HuH-7.5 (cell line): ENCODE results near the gene PPIL4.
"Not testable (repeated sequence)": the region's sequence is repeated elsewhere in the genome, so short reads cannot be mapped to it uniquely, and the experiment has no call there.

ENCODE experiments used
- DNase-seq: peaks from one replicate; pipeline ENCODE4 v3.0.0; 2011; ENCODE audit warnings: low spot score

The PPIL4 gene

DNA sequence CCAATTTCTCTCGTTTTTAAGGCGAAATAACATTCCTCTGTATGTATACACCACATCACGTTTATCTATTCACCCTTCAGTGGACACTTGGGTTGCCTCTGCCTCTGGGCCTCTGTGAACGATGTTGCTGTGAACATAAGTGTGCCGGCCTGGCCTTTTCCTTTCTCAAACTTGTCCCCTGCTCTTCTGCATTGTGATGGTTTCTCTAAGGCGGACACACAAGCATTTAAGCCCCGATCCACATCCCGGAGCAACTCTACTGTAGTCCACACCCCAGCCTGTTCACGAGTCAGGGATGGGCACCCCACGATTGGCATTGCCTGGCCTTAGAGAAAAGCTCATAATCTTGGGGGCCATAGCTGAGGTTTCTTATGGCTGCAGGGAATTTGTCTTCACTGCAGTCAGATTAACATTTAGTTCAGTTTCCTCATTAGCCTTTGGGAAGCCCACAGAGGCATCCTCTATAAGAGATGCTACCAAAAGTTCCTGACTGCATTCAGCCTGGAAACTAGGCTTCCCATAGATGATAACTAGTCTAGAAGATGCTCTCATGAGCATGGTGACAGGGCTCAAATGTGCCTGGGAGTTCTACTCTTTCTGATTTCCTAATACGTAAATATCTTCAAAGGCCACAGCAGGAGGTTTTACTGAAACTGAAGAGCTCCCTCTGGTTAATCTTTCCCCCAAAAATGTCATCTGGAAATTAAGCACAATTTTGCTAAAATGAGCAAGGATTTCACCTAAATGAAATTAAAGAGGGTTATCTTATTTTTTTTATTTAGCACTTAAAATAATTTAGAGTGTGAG lies 61.8 kb downstream of the PPIL4 start:
- DNase-seq: no peak

DNA sequence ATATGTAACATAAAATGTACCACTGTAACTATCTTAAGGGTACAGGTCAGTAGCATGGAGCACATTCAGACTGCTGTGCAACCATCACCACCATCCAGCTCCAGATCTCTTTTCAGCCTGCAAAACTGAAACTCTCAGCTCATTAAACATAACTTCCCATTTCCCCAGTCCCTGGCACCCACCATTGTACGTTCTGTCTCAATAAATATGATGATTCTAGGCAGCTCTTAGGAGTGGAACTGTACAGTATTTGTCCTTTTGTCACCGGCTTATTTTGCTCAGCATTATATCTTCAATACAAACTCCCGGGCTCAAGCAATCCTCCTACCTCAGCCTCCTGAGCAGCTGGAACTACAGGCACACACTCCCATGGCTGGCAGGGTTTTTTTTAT lies 62.5 kb downstream of the PPIL4 start:
- no peak for DNase-seq

DNA sequence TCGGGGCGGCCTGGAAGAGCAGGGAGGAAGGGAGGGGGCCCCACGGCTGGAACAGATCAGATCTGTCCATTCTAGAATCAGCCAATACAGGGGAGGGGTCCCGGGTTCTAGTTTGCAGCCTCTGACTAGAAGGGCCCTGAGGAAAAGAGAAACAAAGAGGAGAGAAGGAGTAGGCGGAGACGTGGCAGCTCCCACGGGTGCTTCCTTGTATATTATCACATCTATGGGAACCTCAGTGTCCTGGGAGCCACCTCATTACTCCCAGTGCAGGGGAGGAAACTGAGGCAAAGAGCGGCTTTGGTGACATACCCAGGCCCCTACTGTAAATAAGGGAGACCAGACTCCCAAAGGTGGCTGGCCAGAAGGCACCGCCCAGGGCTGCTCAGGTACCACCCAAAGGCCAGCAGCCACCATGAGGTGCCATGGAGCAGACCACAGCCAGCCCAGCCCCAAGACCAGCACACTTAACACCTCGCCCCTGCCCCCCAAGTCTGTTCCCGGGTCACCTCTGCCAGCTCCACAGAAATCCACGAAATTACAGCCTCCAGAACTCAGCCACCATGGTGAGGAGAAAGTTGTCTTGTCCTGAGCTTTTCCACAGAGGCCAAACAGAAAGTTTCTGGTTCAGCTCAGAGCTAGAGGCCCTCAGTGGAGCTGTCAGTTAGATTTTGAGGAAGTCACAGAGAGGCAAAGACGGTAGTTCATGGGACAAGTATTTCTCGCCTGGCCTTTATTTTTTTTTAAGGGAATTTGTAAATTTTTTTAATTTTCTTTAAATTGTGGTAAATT lies 63.1 kb downstream of the PPIL4 start:
- DNase-seq: no peak

DNA sequence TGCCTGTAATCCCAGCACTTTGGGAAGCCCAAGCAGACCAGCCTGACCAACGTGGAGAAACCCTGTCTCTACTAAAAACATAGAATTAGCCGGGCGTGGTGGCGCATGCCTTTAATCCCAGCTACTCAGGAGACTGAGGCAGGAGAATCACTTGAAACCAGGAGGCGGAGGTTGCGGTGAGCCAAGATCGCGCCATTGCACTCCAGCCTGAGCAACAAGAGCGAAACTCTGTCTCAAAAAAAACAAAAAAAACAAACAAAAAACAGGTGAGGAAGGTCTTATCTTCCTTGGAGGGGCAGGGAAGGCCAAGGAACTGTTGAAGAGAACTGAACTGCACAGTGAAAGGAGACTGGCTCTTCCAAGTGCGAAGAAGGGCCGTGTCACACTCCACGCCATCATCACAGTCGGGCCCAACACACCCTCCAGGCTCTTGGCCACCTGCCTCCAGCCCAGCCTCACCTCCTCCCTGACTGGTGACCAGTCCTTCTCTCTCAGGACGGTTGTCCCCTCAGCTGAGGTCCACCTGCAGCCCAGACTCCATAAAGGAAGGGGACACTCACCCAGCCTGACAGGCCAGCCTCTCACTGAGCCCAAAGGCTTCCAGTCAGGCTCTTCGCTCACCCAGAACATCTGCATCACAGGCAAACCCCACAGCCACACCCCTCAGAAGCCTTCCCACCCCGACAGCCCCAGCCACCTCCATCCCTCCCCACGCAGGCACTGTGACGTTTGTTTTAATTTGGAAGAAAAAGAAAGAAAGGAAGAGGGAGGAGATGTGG lies 65.2 kb downstream of the PPIL4 start:
- no peak for DNase-seq

DNA sequence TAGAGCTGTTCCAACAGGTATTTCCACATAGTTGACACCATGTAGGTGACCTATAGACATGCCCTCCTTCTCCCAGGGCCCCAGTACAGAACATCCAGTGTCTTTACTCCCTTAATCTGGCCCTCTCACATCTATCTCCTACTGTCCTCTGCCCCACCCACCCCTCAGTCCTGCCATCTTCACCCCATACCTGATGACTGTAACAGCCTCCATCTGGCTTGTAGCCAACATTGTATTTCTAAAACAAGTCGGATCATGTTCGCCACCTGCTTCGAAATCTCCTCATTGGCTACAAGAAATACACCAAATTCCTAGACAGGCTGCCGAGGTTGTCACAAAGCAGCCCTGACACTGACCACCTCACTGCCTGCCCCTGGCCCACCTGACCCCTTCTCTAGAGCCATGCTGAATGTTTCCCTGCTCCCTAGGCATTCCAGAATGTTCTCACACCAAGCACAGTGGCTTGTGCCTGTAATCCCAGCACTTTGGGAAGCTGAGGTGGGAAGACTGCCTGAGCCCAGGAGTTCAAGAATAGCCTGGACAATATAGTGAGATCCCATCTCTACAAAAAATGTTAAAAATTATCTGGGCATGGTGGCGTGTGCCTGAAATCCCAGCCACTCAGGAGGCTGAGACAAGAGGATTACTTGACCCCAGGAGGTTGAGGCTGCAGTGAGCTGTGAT lies 67.1 kb downstream of the PPIL4 start:
- no peak for DNase-seq

DNA sequence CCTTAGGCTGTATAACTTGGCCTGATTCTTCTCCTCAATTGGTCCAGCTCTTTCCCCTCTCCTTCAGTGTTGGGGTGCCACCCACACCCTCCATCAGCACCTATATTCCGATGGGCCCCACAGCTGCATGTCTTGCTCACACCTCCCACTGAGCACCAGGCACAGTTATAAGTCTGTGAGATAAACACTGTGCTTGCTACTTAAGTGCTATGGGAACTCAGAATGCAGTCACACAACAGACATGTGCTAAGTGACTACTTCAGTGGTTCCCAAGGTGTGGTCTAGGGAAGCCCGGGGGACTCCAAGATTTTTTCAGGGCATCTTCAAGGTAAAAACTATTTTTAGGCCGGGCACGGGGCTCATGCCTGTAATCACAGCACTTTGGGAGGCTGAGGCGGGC lies 68.3 kb downstream of the PPIL4 start:
- no peak for DNase-seq

DNA sequence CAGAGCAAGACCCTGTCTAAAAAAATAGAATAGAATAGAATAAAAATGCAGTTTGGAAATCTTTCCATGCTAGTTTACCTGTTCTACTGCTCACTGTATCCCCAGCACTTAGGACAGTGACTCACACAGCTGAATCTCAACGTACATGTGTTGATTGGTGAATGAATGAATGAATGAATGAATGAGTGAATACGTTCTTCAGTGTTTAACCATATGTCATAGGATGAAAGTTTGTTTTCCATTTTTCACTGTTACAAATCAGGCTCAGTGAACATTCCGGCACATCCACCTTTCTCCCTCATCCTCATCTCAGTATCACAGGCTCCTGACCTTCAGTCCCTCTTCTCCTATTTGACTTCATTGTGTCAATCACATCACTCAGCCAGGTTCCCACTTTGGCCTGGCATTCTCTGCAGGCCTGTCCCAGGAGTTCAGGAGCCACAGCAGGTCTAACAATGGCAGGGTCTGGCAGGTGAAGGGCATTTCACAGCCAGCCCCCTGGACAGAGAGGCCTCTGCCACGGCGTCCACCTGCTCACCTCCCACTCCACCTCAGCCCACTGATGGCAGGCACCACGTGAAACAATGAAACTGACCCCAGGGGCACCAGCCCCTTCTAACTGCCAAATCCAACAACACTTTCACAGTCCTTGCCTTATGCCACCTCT lies 68.9 kb downstream of the PPIL4 start:
- no peak for DNase-seq

DNA sequence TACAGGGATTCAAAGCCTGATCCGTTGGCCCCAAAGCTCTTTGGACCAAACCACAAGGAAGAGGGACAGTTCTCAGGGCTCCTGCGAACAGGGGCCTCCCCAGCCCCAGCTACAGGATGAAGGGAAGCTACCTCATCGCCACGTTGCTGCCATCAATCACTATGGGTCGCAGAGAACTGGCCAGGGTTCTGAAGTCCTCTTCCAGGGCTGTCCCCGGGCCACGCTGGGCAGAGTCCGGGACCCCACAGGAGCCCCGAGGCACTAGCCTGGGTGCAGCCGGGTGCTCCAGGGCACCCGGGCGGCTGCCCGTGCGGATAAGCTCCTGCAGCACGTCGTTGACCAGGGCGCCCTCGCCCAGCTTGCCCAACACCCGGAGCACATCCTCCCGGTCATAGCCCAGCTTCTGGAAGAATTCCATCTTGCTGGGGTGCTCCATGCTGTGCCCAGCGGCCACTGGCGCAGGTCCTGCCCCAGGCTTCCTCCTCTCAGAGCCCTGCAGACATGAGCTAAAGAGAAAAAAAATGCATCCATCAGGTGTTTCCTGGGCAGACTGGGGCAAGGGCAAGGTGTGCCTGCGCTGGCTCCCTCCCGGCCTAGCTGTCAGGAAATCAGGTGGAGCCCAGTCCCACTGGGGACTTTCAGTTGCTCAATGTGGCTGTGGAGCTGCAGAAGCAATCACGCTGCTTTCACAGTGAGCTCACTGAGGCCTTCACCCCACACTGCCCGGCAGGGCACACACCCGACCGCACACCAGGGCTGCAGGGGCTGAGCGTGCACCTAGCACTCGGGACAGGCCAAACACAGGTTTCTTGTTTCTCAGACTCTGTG lies 71.5 kb downstream of the PPIL4 start:
- no peak for DNase-seq

DNA sequence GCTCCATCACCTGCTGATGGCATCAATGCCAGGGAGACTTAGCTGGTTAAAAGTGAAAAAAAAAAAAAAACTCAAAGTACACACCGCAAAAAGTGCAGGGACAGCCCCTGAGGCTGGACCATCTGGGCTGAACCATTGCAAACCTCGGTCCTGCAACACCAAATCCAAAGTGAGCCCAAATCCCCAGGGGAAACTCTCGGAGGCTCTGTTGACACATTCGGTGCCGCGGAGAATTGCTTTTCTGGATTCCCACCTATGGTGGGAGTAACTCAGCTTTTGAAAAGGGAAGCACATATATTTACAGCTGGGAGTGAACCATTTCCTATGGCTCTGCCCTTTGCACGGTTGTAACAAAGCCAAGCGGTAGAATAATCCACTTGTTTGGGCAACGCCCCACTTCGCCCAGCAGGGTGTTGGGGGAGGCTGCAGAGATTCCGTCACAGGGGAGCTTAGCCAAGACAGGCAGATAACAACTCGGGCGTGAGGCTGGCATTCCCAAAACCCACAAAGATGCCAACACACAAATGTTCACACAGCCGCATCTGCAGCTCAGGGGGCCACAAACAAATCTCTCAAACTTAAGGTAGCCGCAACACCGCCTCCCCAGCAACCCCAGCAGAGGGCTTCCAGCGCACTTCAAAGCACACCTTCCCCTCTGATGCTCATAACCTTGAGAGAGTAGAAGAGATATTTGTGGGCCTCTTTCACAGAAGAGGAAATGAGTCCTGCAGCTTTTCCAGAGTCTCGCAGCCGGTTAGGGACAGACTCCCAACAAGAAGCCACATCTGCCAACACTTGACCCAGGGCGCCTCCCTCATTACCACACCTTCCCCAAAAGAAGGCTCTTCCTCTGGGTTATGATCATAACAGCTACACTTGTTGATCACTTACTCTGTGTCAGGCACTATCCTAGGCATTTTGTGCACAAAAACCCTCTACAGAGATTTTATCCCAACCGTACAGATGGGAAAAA lies 72.5 kb downstream of the PPIL4 start:
- DNase-seq: no peak

DNA sequence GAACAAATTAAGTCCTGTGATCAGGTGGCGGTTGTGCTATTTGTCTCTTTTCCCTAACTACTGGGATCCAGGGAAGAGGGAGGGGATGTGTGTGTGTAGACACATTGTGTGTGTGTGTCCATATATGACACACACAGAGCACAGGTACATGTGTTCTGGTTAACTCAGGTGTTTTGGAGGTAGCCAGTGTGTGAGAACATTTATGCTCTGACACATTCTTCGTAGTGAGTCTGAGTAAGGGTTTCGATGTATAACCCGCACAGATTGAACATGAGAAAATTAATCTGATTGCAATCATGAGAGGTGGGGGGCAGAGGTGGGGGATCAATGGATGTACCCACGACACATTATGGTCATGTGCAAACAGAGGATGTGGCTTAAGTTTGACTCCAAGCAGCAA lies 73.6 kb downstream of the PPIL4 start:
- DNase-seq: no peak

DNA sequence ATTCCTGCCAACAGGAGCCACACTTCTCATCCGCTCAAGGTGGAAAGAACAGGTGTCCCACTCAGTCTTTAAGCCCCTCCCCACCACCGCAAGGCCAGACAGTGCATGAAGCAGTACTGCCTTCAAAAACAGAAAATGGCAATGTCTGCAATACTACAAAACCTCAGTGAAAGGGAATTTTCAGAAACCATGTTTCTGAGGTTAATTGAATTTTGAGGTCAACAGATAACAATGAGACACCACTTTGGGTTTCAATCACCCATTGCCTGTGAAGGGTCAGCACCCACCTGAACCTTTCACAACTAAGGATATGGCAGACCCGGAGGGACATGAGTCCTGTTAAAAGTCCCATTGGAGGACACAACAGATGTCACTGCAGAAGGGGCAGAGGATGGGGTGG lies 74.0 kb downstream of the PPIL4 start:
- no peak for DNase-seq

DNA sequence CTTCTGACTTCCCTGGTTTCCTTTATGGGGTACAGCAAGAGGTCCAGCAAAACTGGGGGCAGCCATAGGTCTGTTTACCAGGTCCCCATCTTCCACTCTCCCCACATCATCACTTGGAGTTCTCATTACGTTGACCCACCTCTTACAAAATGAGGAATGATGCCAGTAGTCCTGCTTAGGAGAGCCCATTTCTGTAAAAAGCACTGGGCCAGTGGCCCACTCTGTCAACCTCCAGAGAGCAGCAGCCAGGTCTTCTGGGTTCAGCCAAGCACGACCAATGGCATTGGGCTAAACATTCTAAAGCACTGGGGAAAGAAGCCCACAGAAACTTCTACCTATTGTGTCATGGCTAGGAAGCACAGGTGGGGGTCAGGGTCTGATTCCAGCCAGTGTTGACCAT lies 74.9 kb downstream of the PPIL4 start:
- DNase-seq: no peak

DNA sequence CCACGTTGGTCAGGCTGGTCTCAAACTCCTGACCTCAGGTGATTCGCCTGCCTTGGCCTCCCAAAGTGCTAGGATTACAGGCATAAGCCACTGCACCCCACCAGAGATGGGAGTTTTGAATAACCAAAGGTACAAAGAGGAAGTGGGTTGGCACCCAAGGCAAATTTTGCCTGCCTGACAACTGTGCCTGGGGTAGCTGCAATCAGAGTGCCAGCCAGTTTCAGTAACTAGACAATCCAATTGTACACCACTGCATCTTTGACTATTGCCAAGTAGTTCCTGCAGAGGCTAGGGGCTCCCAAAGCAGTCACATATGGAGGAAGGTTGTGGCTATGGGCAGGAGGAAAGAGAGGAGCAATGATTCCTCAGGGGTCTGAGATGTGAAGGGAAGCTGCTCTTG lies 77.7 kb downstream of the PPIL4 start:
- no peak for DNase-seq

DNA sequence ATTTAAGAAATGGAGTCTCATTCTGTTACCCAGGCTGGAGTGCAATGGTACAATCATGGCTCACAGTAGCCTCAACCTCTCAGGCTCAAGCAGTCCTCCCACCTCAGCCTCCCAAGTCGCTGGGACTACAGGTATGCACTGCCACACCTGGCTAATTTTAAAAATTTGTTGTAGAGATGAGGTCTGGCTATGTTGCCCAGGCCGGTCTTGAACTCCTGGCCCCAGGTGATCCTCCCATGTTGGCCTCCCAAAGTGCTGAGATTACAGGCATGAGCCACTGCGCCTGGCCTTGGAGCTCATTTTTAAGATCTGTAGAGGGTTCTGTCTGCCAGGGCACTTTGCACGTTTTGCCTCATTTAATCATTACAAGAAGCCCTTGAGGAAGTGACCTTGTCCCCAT lies 78.6 kb downstream of the PPIL4 start:
- no peak for DNase-seq

DNA sequence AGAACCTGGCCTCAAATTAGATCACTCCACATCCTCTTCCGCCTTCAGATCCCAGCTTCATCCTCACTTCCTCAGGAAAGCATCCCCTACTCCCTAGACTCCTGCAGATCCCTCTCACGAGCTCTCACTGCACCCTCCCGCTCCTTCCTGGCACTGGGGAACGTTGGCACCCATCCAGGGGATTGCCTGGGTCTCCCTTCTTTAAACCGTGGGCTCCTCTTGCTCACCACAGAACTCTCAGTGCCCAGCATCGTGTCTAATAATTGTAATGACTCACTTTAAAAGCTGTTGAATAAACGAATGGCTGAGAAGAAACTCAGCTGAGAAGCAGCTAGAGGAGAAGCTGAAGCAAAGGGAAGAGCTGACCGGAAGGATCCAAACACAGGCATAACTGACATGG lies 81.4 kb downstream of the PPIL4 start:
- DNase-seq: no peak

DNA sequence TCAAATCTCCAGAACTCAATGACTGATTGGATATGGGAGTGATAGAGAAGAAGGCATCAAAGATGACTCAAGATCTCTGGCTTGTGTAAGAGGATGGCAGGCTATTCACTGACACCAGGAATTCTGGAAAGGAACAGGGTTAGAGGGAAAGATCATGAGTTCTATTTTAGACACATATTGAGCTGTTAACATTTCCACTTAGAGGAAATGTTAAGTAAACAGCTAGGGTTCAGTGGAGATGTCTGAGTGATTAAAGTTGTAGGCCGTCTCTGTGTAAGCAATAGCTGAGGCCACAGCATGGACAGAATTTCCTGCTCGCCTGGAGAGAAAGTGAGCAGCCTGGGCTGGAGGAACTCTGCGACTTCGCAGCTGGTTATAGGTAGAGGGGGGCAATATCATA lies 82.1 kb downstream of the PPIL4 start:
- no peak for DNase-seq

DNA sequence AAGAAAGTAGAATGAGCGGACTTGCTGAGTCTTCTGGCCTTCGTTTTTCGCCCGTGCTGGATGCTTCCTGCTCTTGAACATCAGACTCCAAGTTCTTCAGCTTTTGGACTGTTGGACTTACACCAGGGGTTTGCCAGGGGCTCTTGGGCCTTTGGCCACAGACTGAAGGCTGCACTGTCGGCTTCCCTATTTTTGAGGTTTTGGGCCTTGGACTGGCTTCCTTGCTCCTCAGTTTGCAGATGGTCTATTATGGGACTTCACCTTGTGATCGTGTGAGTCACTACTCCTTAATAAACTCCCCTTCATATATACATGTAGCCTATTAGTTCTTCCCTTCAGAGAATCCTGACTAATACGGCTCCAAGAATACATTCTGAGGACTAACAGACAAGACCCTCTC lies 83.1 kb downstream of the PPIL4 start:
- not testable (repeated sequence) for DNase-seq

DNA sequence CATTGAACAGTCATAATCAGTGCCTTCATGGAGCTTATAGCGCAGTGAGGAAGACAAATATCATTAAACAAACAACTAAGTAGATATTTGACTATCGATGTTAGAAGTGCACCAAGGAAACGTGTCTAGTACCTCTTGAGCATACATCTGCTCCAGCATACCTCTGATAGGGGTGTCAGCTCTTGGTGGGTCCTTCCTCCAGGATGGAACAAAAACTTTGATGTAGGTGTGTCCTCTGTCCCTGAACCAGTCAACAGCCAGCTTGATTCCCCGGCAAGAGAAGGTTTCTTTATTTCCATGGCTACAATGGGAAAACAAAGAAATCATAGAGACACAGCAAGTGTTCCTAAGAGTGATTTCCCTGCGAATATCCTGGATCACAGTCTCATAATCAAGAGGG lies 84.2 kb downstream of the PPIL4 start:
- no peak for DNase-seq

DNA sequence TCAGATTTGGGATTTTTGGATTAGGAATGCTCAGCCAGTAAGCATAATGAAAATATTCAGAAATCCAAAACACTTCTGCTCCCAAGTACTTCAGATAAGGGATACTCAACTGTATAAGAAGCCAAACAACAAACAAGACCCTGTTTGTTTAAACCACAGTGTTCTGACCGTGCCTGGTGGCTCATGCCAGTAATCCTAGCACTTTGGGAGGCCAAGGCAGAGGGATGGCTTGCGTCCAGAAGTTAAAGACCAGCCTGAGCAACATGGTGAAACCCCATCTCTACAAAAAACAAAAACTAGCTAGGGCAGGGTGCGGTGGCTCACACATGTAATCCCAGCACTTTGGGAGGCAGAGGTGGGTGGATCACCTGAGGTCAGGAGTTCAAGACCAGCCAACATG lies 85.6 kb downstream of the PPIL4 start:
- not testable (repeated sequence) for DNase-seq

DNA sequence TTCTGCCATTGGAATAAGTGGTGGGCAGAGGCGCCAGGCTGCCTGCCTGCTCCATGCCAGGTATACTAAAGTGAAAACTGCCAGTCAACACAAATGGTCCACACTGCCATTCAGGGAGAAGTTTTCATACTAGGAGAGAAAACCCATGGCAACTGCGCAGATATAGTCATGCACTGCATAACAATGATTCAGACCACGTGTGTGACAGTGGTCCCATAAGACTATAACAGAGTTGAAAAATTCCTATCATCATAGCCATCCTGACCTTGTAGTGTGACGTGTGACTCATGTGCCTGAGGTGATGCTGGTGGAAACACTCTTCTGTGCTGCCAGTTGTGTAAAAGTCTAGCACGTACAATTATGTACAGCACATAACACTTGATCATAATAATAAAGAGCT lies 86.1 kb downstream of the PPIL4 start:
- DNase-seq: no peak
